Peyer's patch (tissue), 4 donors: ENCODE data around the gene SLC24A4. TPM values are rescaled to one million over a fixed set of nuclear protein-coding genes. Genes with fewer than 3 reads are reported as not detected.
A peak's percentile ranks its signal among the peaks of the same experiment; 100 is the strongest.

Source experiments
- DNase-seq, 3 donors: peaks; one replicate each; pipeline ENCODE4 v3.0.0-alpha.2; 2017 to 2019
- H3K27ac ChIP-seq, 4 donors: fragments of 200-600 bp; sonication (generic); one replicate each; pipeline ENCODE4 v1.5.1; 2016 to 2019
- H3K27me3 ChIP-seq, 2 donors: fragments of 200-600 bp; sonication (generic); one replicate each; pipeline ENCODE4 v1.5.1; 2019
- H3K36me3 ChIP-seq, 3 donors: fragments of 200-600 bp; sonication (generic); one replicate each; pipeline ENCODE4 v1.5.1; 2016 to 2019
- H3K4me1 ChIP-seq, 4 donors: fragments of 200-600 bp; sonication (generic); one replicate each; pipeline ENCODE4 v1.5.1; 2016 to 2019
- H3K4me3 ChIP-seq, 4 donors: fragments of 200-600 bp; sonication (generic); 1 replicate in 3 of 4; 2 replicates in 1 of 4; pipeline ENCODE4 v1.5.1; 2016 to 2019; ENCODE audit warnings: mild to moderate bottlenecking in 1 of 4
- H3K9me3 ChIP-seq, 4 donors: fragments of 200-600 bp; sonication (generic); one replicate each; pipeline ENCODE4 v1.5.1; 2016 to 2019; ENCODE audit warnings: mild to moderate bottlenecking in 1 of 4
- CTCF ChIP-seq, 6 experiments: fragments of 450-650 bp in 4 of 6; fragments of 200-600 bp in 2 of 6; sonication (generic) in 1 of 6; IDR thresholded peaks; one replicate each; pipeline ENCODE4 v1.5.1; 2017 to 2019; ENCODE audit warnings: antibody characterized with exemption in 6 of 6, mild to moderate bottlenecking in 3 of 6, moderate library complexity in 1 of 6
- POLR2A ChIP-seq, 2 donors: fragments of 450-650 bp; IDR thresholded peaks; one replicate each; pipeline ENCODE4 v1.5.1; 2017; ENCODE audit warnings: antibody characterized with exemption in 2 of 2, mild to moderate bottlenecking in 2 of 2, moderate library complexity in 2 of 2
- total RNA-seq, 4 donors: library from RNA; depleted of rRNA; stranded (reverse); fragments of >200 nt; gene quantifications; one replicate each; pipeline ENCODE4 v1.1.0, GENCODE V29; 2016

Gene SLC24A4
- total RNA-seq, 4 donors from 2014 or later: 0.18 to 1.7 (median 0.54) TPM; not detected in 1

GRCh38 chr14:92506231-92506630 is 183.3 kb downstream of the SLC24A4 start:
- H3K4me1 ChIP-seq: peaks cover 0 to 13% (median 7%) of the 10 kb centered on the region in 4 donors
- no peaks in the 10 kb centered on the region for H3K27me3 ChIP-seq
- no peak overlapping the region for H3K4me3 ChIP-seq
- peak overlapping the region in 1 of 4 donors; percentile 75 for H3K27ac ChIP-seq
- H3K36me3 ChIP-seq: no peaks in the 10 kb centered on the region
- TF ChIP-seq CTCF (IDR thresholded peaks at IDR 0.05) (no peak), POLR2A (IDR thresholded peaks at IDR 0.05) (no peak)
- peak in 1 of 3 donors; percentile 44 for DNase-seq
- H3K9me3 ChIP-seq: no peaks in the 10 kb centered on the region

- TF ChIP-seq CTCF (IDR thresholded peaks at IDR 0.05): no peak
- TF ChIP-seq POLR2A (IDR thresholded peaks at IDR 0.05): no peak
- Histone ChIP-seq H3K36me3 (no peaks in the 10 kb centered on the region), H3K27ac (peak overlapping the region in 1 of 4 donors; percentile 75), H3K27me3 (no peaks in the 10 kb centered on the region), H3K9me3 (no peaks in the 10 kb centered on the region), H3K4me3 (no peak overlapping the region), H3K4me1 (peaks cover 0 to 15% (median 7%) of the 10 kb centered on the region in 4 donors)
- peak; percentile 69 to 81 (median 77) for DNase-seq
These were observed 184.3 kb downstream of the SLC24A4 start for GRCh38 chr14:92507174-92507768.

- H3K27ac ChIP-seq: peak overlapping the region in 2 of 4 donors; percentile 36 to 89
These were observed 188.0 kb downstream of the SLC24A4 start for GRCh38 chr14:92510972-92511371.

GRCh38 chr14:92511453-92512238 is 188.7 kb downstream of the SLC24A4 start:
- no peaks in the 10 kb centered on the region for H3K36me3 ChIP-seq
- peak overlapping the region in 3 of 4 donors; percentile 3 to 89 (median 36) for H3K27ac ChIP-seq
- peaks cover 0 to 39% (median 12%) of the 10 kb centered on the region in 4 donors for H3K4me1 ChIP-seq
- peak in 1 of 3 donors; percentile 66 for DNase-seq
- H3K4me3 ChIP-seq: no peak overlapping the region
- H3K9me3 ChIP-seq: no peaks in the 10 kb centered on the region
- H3K27me3 ChIP-seq: no peaks in the 10 kb centered on the region
- TF ChIP-seq CTCF (IDR thresholded peaks at IDR 0.05) (no peak), POLR2A (IDR thresholded peaks at IDR 0.05) (no peak)

More at GRCh38 chr14:92510972-92511371, 188.0 kb downstream of the SLC24A4 start:
- Histone ChIP-seq H3K36me3 (no peaks in the 10 kb centered on the region), H3K27me3 (no peaks in the 10 kb centered on the region), H3K9me3 (no peaks in the 10 kb centered on the region), H3K4me3 (no peak overlapping the region), H3K4me1 (peaks cover 0 to 33% (median 13%) of the 10 kb centered on the region in 4 donors)
- peak in 1 of 3 donors; percentile 45 for DNase-seq
- TF ChIP-seq POLR2A (IDR thresholded peaks at IDR 0.05): no peak
- TF ChIP-seq CTCF (IDR thresholded peaks at IDR 0.05): peak in 2 of 6 experiments; percentile 6 to 8

GRCh38 chr14:92512807-92513203 is 189.8 kb downstream of the SLC24A4 start:
- no peak for TF ChIP-seq CTCF (IDR thresholded peaks at IDR 0.05)
- TF ChIP-seq POLR2A (IDR thresholded peaks at IDR 0.05): no peak
- H3K27ac ChIP-seq: peak overlapping the region; percentile 79 to 91 (median 86)
- no peaks in the 10 kb centered on the region for H3K36me3 ChIP-seq
- no peaks in the 10 kb centered on the region for H3K27me3 ChIP-seq
- H3K4me1 ChIP-seq: peaks cover 0 to 35% (median 10%) of the 10 kb centered on the region in 4 donors
- H3K9me3 ChIP-seq: no peaks in the 10 kb centered on the region
- DNase-seq: no peak
- H3K4me3 ChIP-seq: peak overlapping the region; percentile 64 to 86 (median 82)
